VCaP (cell line): ENCODE measurements around the gene FBXW4.

Experiments used
- H3K27ac ChIP-seq: fragments of 450-650 bp; 2 replicates; pipeline ENCODE4 v1.5.1; 2017
- CTCF ChIP-seq: fragments of 450-650 bp; conservative IDR thresholded peaks from 2 replicates; pipeline ENCODE4 v1.5.1; 2017; ENCODE audit warnings: mild to moderate bottlenecking, moderate library complexity

The FBXW4 gene

DNA sequence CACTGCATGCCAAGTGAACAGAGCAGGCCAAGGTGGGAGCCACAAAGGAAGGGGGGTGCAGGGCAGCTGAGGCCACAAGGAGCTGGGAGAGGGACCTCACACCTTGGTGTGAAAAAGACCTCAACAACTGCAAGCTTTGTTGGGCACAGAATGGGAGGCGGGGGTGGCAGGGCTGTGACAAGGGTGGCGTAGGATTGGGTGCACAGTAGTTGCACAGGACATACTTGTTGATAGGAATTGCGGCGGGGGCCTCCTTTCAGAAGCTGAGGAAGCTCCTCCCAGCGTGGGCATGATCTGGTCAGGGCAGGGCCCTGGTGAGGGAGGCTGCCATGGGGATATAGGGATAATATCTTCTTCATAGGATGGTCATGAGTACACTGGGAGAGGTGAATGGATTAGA is 132.7 kb downstream of the FBXW4 start:
- no peak for TF ChIP-seq CTCF
- H3K27ac ChIP-seq, result no peak overlapping the region

GRCh38 chr10:101561068-101561915 is 133.7 kb downstream of the FBXW4 start:
- no peak overlapping the region for H3K27ac ChIP-seq
- TF ChIP-seq CTCF, result no peak
